Esophagus squamous epithelium (tissue), 4 donors: ENCODE results near the gene LDLRAD4.

Experiments used
- CTCF ChIP-seq, 6 experiments: fragments of 450-650 bp in 4 of 6; fragments of 200-600 bp in 2 of 6; sonication (generic) in 2 of 6; IDR thresholded peaks; one replicate each; pipeline ENCODE4 v1.5.1; 2016 to 2019; ENCODE audit warnings: antibody characterized with exemption in 6 of 6, mild to moderate bottlenecking in 4 of 6, moderate library complexity in 4 of 6
- POLR2A ChIP-seq, 4 donors: fragments of 450-650 bp; IDR thresholded peaks; one replicate each; pipeline ENCODE4 v1.6.1; 2017; ENCODE audit warnings: antibody characterized with exemption in 4 of 4, mild to moderate bottlenecking in 4 of 4, moderate library complexity in 3 of 4

GRCh38 chr18:13321923-13322322, 103.4 kb downstream of the LDLRAD4 start:
- TF ChIP-seq CTCF (IDR thresholded peaks at IDR 0.05) (no peak), POLR2A (IDR thresholded peaks at IDR 0.05) (no peak)
